ENCODE data around the gene NIPAL3.

DNA sequence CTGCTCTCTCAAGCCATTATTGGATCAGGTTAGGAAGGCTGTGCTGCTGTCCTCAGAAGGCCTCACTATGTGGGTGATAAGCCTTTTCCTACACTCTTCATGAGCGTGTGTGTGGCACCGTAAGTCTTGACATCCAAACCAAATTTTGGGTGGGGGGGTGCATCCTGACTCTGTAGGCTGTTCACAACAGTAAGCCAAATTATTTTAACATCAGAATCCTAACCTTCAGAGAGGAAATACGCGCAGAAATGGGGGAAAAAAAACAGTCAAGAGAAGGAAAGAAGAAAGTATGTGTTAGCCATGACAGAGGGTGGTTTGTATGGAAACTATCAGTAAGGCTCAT, 23.0 kb upstream of the NIPAL3 start:
- no peak for TF ChIP-seq CTCF (IDR thresholded peaks at IDR 0.05 in 4 of 5, conservative IDR thresholded peaks at IDR 0.05 in 1 of 5)
- TF ChIP-seq POLR2A (IDR thresholded peaks at IDR 0.05): no peak
